Retina (tissue), 1 donor: Measurements from ENCODE around the gene PPP2R2C.
A peak's percentile ranks its signal among the peaks of the same experiment; 100 is the strongest.

Source experiments
- DNase-seq: peaks from one replicate; pipeline ENCODE4 v3.0.0-alpha.2; 2016

The PPP2R2C gene

DNA sequence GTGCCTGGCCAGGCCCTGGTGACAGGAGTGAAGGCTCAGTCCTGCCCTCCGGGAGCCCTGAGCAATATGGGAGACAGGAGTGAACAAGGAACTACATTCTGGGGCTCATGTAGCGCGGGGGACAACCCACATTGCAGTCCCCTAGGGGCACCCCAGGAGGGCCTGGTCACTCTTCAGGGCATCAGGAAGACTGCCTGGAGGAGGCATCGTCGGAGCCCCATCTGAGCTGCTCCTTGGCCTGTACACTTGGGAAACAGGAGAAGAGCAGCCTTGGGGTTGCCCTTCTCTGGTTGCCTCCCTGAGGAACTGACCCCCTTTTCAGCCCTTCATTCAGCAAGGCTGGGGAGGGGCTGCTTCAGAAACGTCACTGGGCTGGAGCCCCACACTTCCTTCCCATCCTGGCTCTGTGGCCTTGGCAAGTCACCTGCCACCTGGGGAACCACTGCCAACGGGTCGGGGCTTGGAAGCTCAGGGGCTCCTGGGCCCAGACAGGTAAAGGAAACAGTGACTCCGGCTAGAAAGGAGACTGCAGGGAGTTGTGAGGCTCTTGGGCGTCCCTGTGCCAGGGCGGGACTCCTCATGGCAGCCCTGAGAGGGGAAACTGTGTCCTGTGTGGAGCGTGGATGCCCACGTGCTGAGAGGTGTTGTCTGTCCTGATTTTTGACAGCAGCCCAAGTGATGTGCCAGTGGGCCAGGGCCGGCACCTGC, 192.7 kb downstream of the PPP2R2C start:
- no peak for DNase-seq

DNA sequence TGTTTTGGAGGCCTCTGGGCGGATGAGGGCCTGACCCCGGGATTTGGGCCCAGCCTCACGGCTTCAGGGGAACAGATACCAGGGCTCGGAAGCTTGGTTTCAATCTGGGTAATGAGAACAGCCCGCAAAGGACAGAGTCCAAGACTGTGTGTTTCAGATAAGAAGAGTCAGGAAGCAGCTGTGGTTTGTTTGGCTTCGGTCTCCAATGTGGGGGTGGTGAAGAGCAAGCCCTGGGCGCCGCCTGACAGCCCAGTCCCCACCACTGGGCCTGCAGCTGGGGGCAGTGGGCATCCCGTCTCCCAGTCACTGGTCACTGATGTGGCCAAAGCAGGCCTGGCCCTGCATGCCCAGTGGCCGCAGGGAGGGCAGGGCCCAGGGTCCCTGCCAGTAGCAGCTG, 193.6 kb downstream of the PPP2R2C start:
- no peak for DNase-seq

DNA sequence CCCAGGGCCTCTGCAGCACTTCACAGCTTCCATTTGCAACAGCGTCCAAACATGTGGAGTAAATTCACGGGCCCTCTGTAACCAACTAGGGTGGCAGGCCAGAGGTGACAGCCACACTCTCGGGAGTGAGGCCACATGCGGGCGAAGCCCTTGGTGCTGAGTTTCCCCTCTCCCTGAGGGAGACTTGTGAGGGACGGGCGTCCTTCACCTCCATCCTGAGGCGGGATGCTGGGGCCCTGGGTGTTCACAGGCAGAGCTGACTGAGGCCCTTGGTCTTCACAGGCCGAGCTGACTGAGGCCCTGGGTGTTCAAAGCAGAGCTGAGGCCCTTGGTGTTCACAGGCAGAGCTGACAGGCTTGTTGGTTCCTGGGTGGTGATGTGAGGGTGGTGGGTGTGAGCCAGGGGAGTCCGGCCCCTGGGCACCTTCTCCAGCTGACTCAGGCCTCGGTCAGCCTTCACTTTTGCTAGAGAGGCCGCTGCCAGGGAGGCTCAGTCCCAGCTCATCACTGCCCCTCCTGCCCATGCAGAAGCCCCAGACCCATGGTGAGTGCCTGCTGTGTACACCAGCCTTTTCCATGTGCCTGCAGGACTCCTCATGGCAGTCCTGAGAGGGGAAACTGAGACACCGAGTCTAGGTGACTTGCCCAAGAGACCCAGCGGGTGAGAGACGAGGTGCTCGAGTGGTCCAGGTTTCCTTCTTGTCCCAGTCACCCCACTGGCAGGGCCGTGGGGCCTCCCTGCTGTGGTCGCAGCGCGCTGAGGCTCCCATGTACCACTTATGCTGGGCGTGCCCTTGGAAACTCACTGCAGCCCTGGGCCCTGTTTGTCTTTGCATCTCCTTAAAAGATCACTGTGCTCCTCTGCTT, 194.2 kb downstream of the PPP2R2C start:
- DNase-seq, result no peak

DNA sequence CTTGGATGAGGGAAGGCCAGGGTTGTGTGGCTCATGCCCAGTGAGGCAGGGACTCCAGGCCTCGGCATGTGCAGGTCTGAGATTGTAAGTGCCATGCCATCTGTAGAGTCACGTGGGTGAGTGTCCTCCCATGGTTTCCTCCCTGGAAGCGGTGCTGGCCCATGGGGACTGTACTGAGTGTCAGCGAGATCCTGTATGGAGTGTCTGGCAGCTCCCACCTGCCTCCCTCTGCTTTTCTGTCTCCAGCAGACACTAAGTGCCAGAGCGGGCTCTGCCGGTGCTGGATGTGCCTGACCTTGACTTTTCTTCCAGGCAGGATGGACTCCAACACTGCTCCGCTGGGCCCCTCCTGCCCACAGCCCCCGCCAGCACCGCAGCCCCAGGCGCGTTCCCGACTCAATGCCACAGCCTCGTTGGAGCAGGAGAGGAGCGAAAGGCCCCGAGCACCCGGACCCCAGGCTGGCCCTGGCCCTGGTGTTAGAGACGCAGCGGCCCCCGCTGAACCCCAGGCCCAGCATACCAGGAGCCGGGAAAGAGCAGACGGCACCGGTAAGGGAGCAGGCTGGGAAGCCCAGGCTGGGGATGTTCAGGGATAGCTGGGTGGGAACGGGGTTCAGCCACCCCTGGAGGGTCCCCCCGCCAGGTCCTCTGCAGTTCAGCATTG, 195.1 kb downstream of the PPP2R2C start:
- peak; percentile 52 for DNase-seq

DNA sequence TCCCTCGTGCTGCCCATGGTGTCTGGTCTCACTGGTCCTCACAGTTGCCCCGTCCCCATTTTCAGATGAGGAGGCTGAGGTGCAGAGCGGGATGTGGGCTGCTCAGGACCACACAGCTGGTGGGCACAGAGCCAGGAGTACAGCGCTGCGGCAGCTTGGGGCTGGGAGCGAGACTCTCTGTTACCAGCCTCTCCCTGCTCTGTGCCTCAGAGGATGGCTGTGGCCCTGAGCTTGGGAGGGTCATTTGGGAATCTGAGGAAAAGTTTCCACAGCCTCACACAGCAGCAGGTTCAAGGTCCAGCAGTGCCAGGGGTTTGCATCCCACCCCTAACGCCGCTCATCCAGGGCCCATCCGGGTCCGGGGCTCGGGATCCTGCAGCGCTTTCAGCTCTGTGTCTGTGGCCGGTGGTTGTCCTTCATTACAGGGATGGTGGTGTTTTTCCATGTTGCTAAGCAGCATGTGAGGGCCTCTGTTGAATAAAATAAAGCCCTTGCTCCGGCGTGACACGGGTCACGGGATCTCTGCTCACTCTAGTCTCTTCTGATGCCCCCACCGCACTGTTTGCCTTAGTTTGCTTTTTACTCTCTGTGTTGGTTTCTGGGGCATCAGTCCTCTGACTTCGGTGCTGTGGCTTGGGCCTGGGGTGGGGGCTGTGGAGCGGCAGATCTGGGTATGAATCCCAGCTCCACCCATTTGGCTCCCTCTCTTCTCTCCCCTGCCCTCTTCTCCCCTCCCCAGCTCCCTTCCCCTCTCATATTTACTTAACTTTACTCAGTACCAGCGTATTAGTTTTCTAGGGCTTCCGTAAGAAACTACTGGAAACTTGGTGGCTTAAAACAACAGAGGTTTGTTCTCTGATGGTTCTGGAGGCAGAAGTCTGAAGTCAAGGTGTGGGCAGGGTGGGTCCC, 196.3 kb downstream of the PPP2R2C start:
- DNase-seq, result peak; percentile 50

DNA sequence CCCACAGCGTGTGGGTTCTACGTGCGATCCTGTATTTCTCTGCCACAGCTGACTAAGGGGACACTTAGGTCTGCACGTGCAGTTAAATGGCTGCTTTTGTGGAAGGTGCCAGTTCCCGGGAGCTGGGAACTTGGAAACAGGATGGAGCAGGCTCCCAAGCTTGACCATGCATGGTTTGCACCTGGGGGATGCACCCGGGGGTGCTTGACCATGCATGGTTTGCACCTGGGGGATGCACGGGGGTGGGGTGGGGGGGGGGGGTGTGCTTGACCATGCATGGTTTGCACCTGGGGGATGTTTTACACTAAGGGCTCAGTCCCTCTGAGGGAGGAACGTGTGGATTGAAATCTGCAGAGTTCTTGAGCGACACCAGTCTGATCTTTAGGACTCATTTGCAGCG, 197.1 kb downstream of the PPP2R2C start:
- DNase-seq, result no peak

DNA sequence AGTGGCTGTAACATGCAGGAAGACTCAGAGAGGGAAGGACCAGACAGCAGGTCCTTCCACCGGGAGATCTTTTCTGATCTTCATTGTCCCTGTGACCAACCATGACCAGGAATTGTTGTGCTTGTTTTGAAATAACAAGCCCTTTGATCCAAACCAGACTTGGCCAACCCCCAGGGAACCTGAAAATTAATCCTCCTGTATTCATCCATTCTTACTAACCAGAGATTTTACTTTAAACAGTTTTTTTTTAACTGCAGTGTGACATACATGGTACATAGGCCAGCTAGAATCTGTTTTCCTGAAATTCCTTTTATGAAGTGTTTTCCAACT, 198.8 kb downstream of the PPP2R2C start:
- DNase-seq, result peak; percentile 28

DNA sequence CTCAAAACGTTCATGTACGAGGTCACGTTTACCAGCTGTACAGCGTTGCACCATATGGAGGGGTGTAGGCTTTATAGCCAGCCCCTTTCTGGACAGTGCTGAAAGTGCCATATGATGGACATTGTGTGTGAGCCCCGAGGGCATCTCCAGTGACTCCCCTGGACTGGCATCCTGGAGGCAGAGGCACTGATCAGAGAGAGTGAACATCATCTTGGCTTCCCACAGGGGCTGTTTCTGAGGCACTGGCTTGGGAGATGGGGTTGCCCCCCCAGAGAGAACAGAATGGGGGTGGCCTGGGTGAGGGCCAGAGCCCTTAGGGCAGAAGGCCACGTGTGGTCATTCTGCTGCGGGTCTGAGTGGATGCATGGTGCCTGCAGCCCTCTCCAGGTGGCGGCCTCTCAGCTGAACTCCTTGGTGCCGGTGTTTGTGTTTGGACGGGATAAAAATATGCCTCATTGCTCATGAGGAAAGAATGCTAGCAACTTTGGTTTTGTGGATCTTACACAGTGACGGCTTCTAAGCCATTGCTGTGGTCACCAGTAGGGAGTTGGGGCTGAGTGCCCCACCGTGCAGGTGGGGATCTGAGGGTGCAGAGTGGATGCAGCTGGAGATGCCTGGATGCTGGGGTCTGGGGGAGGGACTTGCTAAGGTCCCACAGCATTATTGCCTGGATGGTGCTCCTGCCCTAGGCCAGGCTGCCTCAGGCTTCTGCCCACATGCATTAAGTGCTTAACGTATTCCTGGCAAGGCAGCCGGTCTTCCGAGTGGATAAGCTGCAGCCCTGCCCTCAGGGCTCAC, 199.4 kb downstream of the PPP2R2C start:
- DNase-seq, result peak; percentile 23

DNA sequence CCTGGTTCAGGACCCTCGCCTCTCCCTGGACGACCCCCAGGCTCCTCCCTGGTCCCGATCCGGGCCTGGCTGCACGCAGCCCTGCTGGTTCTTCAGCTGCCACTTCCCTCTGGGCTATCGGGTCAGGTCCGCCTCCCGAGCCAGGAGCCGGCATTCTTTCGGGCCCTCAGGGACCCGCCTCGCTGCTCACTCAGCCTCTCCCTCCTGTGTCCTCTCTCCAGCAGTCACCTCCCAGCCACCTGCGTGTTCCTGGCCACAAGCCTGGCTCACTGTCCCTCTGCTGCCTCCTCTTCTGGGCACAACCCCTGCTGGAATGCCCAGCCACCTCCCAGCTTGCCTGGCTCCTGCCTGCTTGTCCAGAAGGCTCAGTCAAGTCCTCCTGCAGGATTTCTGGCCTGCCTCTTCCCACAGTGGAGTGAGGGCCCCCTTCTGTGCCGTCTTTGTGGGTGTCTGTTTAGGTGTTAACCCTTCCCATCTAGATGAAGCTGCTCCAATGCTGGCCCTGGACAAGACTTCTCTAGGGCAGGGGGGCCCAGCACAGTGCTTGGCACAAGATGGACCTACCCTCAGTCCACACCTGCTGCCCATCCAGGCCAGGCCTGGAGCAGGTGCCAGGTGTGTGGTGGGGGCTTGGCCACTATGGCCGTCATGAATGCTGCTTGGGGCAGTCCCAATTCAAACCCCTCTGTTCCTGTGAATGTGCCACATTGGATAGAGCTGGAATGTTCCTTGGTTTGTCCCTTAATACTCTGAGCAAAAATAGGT, 200.5 kb downstream of the PPP2R2C start:
- no peak for DNase-seq

DNA sequence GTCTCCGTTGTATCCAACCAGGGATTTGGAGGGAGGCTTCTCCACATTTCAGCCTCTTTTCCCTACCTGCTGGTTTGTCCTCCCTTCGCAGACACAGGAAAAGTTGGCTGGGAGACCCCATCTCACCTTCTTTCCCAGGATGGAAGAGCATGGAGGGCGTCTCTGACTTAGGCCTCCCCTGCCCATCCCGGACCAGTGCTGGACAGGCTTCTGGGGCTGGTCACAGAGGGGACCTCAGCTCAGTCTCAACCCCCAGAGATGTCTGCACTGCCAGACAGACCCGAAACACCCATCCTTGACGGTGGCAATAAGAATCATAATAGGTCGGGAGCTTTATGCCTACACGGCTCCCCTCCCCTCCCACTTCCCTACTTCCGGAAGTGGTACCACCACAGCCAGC, 201.2 kb downstream of the PPP2R2C start:
- DNase-seq, result no peak

DNA sequence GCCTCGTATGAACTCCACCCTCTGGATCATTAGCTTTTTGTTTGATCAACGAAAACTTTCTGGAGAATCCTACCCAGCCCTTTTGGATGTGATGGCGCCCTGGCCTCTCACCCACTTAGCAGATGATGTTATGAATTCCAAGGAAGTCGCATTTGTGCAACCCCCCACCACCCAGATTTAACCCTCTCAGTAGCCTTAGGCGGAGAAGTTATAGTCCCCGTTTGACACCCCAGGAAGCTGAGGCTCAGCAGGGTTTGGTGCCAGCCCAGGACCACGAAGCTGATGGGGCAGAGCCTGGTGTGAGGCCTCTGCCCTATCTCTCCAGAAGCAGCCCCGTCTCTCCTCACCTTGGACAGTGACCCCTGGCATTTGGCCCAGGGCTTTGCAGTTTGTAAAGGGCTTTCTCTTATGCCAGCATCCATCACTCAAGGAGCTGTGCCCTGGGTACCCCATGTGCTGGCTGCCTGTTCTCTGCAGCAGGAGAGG, 201.7 kb downstream of the PPP2R2C start:
- peak; percentile 36 for DNase-seq
